HG02981 (cell line): ENCODE results near the gene CDH24.
A peak's percentile ranks its signal among the peaks of the same experiment; 100 is the strongest.

Experiments used
- ATAC-seq: cut with Tn5 transposase; IDR thresholded peaks from one replicate; pipeline ENCODE4 v1.9.1; 2021; ENCODE audit warnings: mild to moderate bottlenecking, moderate library complexity; ENCODE audit not compliant: unreplicated experiment

CDH24 gene

GRCh38 chr14:23045419-23046357 lies 11.6 kb downstream of the CDH24 start:
- ATAC-seq = no peak

GRCh38 chr14:23044840-23045239 lies 12.5 kb downstream of the CDH24 start:
- no peak for ATAC-seq

DNA sequence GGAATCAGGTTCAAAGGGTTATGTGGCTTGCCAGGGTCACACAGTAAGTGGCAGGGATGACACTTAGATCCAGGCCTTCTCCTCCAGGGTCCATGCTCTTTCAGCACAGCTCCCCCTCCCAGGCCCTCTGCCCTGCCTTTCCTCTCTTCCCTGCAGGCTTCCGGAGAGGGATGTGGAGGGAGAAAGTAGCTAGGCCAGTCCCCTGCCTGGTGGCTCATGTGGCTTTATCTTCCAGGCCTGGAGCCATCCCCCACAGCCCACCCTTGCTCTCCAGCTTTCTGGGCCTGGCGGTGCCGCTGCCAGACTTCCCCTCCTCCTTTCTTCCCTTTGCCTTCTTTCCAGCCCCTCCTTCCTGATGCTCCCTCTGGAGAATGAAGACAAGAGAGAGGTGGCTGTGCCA lies 13.6 kb downstream of the CDH24 start:
- no peak for ATAC-seq

DNA sequence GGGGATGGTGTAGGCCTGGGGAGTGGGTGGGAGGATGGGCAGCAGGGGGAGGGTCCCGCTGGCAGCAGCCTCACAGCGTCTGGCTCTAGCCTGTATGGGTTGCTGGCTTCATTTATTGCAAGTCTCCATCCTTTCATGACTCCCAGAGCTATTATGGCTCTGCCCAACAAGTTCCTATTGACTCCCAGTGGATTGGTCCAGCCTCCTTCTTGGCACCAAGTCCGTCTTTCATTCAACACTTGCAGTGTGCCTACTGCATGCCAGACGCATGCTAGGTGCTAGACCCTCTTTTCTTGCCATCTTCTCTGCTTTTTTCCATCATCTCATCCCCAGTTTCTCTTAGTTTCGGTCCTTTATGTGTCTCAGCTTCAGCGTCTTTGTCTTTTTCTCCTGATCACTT lies 14.2 kb downstream of the CDH24 start:
- ATAC-seq = no peak

DNA sequence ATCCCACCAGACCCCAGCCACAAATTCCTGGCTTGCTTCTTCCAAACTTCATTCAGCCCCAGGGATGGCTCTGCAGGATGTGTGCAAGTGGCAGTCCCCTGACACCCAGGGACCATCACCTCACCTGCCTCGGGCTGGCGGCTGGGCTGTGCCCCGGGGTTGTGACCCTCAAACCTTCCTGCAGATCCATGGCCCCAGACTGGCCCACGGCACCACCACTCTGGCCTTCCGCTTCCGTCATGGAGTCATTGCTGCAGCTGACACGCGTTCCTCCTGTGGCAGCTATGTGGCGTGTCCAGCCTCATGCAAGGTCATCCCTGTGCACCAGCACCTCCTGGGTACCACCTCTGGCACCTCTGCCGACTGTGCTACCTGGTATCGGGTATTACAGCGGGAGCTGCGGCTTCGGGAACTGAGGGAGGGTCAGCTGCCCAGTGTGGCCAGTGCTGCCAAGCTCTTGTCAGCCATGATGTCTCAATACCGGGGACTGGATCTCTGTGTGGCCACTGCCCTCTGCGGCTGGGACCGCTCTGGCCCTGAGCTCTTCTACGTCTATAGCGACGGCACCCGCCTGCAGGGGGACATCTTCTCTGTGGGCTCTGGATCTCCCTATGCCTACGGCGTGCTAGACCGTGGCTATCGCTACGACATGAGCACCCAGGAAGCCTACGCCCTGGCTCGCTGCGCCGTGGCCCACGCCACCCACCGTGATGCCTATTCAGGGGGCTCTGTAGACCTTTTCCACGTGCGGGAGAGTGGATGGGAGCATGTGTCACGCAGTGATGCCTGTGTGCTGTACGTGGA lies 15.0 kb downstream of the CDH24 start, which contains the start of gene PSMB11:
Gene PSMB11 (plus strand): TSS at position 51 of the 804 bp plus-strand sequence. CDS start 14 bp downstream, at position 65.
- no peak for ATAC-seq

DNA sequence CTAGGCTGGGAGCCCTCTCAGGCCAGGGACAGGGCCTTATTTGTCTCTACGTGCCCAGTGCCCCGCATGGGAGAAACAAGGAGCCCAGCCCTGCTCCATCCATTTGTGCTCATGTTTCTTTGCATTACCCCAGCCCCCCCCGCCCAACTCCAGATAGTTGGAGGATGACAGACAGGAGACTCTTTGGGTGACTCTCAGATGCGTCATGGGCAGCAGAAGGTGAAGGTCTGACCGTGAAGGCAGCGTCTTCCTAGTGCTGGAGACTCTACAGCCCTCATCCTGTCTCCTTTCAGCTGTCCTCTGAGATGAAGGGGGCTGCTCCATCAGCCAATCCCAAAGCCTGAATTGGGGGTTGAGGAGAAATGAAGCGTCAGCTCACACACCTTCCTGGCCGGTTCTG lies 15.6 kb downstream of the CDH24 start:
- no peak for ATAC-seq

DNA sequence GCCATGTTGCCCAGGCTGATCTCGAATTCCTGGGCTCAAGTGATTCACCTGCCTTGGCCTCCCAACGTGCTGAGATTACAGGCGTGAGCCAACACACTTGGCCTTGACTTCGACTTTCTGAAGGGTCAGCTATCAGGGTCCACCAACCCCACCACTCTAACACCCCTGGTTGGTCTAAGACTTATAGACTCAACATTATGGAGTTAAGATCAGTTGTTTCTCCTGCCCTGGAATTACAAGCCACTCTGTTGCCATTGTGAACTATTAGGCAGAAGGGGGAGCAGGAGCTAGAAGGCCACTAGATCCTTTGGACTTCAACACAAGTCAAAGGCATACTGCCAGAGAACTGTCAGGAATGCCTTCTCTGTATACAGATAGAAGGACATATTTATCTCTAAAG lies 17.2 kb downstream of the CDH24 start:
- ATAC-seq = no peak

DNA sequence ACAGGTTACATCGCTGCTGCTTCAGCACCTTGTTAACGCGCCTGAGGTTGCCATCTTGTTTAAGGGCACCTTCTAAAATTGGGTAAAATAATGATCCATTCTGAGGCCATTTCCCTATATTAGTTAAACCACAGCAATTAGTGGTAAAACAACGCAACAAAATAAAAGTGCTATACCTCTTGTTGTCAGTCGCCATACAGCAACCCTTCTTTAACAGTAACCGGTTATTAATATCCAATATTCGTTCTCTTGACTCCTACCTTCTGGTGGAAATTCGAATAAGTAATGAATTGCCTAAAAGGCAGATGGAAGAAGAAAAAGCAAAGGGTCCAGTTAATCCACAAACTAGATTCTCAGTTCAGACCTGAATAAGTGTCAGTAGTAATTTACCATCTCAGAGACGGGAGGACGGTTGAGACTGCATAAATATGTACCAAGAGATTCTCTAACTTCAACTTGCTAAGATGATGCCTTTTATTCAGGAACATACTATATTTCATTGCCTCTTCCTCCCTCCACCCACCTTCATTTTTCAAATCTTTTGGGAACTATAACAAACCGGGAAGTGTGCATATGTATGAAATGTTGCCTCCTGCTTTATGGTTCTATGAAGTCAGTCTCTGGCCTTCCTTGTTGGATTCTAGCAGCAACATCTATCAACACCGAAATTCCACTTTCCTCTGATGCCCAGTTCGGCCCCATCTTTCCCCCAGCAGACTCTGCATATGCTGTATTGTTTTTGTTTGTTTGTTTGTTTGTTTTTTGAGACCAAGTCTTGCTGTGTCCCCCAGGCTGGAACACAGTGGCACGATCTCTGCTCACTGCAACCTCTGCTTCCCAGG lies 21.8 kb downstream of the CDH24 start:
- ATAC-seq = no peak

DNA sequence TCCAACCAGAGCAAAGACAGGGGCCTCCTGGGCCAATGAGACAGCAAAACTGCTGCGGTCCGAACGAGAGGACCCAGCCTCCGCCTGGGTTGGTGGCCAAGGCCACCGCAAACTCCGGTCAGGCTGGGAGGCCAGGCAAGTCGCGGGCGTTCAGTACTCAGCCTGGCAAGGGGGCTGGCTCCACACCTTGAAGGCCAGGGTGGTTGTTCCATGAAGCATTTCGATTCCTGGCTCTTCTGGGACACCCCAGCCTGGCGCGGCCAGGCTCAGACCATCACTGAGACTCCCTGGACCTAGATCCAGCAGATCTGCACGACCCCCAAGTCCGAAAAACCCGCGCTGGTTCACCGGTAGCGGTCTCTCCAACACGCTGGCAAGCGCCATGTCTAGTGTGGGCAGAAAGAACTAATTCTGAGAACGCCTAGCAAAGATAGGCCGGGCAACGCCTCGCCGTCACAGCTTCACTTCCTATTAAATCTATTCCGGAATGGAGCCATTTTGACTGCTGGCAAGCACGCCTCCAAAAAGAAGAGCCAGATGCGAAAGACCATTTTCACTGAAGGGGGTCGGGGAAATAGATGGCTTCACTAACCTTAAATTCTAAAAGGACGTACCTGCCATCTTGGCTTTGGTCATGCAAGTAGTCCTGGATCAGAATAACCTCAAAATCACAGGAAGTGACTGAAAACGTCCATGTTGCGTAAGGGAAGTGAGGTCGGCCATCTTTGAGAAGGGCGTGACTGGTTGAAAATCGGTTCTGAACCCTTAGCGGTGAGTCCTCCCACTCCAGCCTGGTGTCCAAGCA lies 22.6 kb downstream of the CDH24 start, which contains the start of gene PSMB5:
Gene PSMB5 (minus strand): TSS at position 403 of the 805 bp plus-strand sequence. CDS start 19 bp downstream, at position 384.
- ATAC-seq = peak; percentile 91

GRCh38 chr14:23033801-23034497 lies 23.4 kb downstream of the CDH24 start:
- ATAC-seq = no peak

DNA sequence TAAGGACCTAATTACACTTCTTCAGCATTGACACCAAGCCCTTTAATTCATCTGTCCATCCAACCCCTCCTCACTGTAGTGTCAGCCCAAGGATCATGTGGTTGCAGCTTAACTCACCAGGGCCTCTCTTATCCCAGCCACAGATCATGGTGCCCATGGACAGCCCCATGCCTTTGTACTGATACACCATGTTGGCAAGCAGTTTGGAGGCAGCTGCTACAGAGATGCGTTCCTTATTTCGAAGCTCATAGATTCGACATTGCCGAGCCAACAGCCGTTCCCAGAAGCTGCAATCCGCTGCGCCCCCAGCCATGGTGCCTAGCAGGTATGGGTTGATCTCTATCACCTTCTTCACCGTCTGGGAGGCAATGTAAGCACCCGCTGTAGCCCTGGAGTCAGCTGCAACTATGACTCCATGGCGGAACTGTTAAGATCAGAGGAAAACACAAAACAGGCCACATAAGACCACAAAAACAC lies 24.0 kb downstream of the CDH24 start:
- no peak for ATAC-seq

DNA sequence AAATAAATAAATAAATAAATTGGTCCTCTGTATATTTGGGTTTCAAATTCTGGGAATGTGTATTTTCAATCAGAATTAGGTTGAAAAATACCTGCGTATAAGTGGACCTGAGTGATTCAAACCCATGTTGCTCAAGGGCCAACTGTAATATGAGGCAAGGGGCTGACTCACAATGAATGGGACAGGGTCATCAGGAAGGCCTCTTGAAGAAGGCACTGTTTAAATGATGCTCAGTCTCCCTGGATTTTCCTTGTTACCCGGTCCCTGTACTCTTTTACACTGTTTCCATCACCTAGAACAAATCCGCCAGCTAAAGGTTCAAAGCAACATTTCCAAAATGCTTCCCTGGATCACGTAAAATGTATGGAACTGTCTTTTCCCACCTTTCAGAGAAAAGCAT lies 26.4 kb downstream of the CDH24 start:
- ATAC-seq = no peak

DNA sequence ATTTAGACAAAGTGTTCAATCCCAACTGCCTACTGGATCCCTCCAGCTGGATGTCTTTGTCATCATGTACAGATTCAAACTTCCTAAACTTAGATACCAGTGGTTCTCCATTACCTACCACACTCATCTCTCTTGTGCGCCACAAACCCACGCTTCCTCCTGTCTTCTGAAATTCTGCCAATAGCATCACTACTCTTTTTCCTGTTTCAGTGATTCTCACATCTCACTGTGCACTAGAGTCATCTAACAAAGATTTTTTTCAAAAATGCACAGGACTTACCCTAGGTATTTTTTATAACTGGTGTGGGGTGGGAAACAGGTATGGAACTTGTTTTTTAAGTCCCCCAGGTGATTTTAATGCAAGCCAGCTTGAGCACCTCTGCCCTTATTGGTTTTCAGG lies 28.5 kb downstream of the CDH24 start:
- ATAC-seq = no peak

DNA sequence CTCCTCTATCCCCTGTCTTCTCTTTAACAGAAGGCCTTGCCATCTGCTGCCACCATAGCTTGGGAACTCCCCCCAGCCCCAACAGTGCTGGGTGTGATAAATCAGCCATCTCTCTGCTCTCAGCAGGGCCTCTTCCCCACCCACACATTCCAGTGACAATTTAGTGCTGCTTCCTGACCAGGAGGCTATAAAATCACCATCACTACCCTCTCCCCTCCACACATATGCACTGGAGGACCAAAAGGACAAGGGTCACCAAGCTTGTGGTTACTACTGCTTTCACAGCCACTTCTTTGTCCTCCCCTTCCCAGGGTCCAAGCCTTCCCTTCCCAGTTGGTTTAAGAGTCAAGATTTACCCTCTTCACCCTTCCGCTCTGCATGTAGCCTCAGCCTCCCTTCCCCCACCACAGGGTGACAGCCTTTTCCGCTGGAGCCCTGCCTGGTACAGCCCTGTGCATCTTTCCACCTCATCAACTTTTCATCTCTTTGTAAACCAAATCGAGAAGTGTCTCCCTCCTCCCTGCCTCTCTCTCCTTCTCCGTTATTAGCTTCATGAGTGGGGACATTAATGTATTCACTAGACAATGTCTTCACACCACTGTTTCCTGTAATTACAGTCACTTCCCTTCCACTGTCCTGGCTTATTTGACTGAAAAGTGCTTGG lies 32.0 kb downstream of the CDH24 start:
- no peak for ATAC-seq

- no peak for ATAC-seq
Observed at GRCh38 chr14:23024612-23025075, 32.7 kb downstream of the CDH24 start.

DNA sequence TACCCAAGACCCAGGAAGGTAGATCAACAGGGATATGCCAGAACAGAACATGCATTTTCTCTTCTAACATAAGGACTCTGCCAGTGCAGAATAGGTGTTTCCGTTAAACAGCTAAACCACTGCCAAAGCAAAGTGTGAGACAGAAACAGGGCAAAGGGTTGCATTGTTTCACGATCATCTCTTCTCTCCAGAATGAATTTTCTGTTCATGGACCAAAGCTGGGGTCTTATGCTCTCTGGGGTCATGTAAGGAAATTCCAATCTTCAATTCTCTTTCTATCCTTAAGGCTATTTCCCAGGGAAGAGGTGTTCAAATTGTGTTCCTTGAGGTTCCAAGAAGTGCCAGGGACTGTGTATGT lies 33.5 kb downstream of the CDH24 start:
- no peak for ATAC-seq

GRCh38 chr14:23023022-23023794 lies 34.1 kb downstream of the CDH24 start:
- ATAC-seq = no peak

- no peak for ATAC-seq
Observed at GRCh38 chr14:23021889-23022442, 35.4 kb downstream of the CDH24 start.
